ENCODE results near the gene ETV3. TPM values are rescaled to one million over a fixed set of nuclear protein-coding genes. Genes with fewer than 3 reads are reported as not detected.

ETV3 gene
- total RNA-seq, 5 donors from 2014 or later (not counting 1 experiment from before 2014, with no cell fraction given): 30.6 to 86.3 (median 33.4) TPM

Other genes with a start within 250 kb of the ETV3 start
- gene PEAR1, start 244.7 kb downstream of the ETV3 start, total RNA-seq: under 1 TPM; 0.09 to 0.67 (median 0.28) TPM
- gene LRRC71, start 217.8 kb downstream of the ETV3 start, total RNA-seq: not detected
- 10 to 100 TPM; 20.7 to 34.6 (median 34.1) TPM for gene ARHGEF11, start 92.7 kb downstream of the ETV3 start, total RNA-seq
- gene ETV3L, start 38.6 kb downstream of the ETV3 start, total RNA-seq: not detected